NCI-H510A (cell line): ENCODE data around the gene CEBPG.

ENCODE experiments used
- DNase-seq: peaks from one replicate; lab custom pipeline; 2025; lab: John Stamatoyannopoulos, UW

The CEBPG gene

DNA sequence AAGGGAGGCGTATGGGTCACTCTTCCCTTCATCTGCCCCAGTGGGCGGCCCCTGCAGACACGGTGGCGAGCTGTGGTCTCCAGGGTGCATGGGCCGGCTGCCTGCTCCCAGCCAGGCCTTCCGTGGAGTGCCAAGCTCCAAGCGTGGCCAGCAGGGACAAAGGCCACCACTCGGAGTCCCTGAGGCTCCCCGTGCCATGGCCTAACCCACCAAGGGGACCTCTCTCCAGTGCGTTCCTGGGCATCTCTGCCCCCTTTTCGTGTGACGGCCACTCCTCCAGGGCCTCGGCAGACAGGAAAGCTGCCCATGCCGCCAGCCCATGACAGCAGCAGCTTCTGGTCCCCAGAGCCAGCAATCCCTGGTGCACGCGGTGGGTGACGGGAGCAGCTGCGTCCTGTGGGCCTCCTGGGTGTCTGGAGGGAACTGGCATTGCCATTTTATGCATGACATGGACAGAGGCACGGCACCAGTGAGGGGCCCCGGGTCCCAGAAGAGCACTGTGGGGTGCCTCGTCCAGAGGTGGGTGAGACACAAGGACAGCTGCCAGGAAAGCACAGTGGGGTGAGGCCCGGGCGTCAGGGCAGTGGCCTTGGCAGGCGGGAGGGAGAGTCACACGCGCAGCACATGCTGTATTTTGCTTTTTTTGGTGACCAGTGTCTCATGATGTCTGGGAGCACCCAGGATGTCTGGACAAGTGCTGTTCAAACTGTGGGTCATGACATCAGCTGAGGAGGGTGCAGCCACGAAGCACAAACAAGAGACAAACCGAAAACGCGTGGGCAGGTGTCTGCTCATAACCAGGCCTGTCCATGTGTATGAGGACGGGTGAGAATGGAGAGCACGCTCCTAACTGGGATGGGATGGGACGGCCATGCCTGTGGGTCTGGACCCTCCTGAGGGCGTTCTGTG lies 32.3 kb downstream of the CEBPG start:
- DNase-seq, result no peak

DNA sequence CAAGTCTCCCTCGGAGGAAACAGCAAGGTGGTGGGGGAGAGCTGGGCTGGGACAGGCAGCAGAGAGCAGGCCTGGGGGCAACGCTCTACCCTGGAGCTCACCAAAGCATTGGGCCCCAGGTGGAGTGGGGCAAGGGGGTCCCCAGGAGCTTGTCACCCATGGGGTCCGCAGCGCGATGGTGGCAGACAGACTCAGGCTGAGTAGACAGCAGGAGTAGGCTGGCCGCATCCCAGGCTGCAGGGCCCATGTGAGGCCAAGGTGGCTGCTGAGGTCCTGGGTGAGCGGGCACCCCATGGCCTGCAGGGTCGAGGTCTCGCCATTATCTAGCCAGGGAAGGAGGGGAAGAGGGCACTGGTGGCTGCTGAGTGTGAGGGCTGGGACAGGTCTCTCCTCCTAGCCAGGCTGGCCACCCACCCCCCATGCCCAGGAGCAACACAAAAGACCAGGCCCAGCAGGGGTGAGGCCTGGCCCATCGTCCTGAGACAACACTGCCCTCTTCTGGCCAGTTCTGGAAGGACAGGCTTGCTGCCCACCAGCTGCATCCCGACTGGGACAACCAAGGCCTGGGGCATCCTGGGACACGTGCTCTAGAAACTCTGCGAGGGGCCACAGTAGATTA lies 33.1 kb downstream of the CEBPG start:
- DNase-seq, result no peak

DNA sequence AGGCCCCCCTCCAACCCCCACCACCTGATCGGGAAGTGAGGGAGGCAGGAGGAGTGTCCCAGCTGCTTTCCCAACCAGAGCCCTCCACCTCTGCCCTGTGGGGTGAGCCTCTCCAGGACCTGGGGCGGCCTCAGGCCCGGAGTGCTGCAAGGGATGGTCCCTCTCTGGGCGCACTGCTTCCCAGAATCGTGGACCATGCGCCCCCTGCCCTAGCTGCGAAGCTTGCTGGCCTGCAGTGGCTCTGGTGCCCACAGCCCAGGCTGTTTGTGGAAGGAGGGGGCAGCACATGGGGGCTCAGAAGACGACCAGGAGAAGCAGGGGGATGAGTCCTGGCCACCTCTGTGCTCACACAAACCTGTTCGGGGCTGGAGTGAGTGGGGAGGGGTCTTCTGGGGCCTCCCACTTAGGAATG lies 33.6 kb downstream of the CEBPG start:
- no peak for DNase-seq

DNA sequence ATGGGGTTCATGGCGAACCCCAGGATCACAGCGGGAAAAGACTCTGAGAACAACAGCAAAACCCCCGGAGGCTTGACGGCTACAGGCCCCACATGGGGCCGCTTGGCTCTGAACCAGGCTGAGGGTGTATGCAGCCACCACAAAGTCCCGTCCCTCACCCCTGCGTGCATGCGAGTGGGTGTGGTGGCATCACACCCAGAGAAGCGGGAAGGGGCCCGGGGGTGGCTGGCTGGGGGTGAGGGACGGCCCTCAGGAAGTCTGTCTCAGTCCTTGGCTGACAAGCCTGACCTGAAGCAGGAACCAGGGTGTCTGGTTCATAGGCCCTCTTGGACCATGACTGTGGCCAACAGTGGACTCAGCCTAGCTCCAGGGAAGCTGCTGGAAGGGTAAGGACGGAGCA lies 34.2 kb downstream of the CEBPG start:
- DNase-seq, result no peak

DNA sequence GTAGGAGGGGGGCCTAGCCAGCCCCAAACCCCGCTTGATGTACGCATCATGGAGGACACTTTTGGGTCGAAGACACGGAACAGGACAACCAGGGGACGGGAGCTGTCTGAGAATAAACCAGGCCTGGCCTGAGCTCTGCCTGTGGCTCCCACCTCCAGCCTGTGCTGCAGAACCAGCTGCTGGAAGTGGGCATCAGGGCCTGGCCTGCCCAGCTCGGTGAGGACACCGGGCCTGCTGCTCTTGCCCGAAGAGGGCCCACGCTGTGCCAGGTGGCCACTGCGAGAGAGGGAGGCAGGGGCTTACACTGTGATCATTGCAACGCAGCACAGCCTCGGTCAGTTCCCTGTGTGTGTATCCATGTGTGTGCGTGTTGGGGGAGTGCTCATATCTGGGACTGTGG lies 34.6 kb downstream of the CEBPG start:
- DNase-seq, result no peak

DNA sequence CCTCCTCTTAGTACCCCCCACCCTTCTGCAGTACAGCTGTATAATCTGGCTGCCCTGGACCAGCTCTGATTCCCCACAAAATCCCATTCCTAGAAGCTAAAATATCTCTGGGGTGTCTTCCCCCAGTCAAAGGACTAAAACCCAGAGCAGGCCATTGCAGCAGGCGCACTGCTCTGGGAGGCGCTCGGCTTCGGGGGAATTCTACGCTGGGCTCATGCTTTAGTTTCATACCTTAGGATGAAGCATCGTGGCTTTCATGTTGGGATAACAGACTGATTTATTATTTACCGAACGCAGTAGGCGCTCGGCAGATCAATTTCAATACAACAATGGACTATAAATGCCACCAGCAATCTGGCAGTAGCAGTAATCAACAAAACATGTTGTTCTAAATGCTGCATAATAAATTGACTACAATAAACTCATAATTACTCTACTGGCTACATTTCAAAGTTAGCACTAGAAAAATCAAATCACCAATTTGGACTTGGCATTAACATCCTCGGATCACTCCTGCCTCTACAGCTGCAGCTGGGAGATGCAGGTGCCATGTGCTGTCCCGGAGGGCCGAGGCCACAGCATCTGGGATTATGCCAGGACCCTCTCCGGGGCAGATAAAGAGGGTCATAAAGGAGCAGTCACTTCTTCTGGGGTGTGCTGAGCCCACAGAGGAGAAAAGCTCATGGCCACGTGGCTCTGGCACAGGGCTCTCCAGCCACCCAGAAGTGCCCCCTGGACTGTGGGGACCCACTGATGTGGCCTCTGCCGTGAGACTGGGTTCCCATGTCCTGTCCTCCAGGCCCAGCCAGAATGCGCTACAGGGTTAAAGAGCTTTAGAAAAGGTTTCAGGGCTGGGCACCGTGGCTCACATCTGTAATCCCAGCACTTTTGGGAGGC lies 35.3 kb downstream of the CEBPG start:
- no peak for DNase-seq

DNA sequence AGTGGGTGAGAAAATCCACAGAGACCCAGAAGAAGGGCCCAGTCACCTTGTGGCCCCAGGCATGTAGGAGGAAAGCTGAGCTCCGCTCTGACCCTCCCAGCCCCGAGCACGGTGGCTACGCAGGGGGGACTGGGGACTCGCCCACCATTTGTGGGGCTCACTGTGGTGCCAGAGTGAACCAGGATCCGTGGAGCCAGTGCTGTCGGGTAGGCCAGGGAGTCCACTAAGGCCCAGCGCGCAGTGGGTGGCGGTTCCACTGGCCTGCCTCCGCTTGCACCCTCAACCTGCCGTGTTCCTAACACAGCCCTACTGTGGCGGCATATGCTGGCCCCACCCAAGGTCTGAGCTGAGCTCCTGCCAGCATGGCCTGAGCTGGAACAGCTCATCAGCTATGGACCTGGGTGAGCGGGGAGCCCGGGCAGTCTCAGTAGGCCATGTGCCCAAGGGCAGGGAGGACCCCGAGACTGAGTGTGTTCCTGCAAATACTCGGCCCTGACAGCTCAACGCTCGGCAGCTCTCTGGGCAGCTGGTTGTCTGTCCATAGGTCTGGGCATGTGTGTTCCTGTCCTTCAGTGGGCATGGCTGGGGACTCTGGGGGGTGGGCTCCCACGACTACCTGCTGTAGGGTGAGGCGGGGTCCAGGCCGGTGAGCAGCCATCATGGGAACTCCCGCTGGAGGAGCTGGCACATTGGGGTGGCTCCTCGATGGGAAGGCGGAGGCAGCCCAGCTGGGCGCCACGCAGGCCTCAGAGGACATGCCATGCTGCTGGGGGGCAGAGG lies 36.6 kb downstream of the CEBPG start:
- no peak for DNase-seq

DNA sequence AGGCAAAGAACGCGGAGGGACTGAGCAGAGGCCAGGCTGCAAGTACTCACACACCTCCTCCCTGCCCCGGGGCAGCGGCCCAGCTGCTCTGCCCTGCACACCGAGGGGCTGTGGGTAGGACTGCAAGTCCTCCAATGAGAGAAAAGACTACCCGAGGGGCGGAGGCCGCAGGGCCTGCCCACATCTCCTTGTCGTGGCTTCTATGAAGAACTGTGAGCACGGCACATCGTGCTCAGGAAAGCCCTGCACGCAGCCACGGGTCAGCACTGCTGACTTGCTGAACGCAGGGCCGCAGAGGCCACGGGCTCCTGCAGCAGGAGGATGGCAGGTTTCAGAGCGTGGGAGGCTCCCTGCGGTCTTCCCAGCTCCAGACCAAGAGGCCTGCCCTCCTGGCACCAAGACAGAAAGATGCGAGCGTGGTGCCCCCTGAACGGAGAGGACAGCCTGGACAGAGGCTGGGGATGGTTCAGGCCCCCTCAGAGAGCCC lies 37.4 kb downstream of the CEBPG start:
- DNase-seq, result no peak

DNA sequence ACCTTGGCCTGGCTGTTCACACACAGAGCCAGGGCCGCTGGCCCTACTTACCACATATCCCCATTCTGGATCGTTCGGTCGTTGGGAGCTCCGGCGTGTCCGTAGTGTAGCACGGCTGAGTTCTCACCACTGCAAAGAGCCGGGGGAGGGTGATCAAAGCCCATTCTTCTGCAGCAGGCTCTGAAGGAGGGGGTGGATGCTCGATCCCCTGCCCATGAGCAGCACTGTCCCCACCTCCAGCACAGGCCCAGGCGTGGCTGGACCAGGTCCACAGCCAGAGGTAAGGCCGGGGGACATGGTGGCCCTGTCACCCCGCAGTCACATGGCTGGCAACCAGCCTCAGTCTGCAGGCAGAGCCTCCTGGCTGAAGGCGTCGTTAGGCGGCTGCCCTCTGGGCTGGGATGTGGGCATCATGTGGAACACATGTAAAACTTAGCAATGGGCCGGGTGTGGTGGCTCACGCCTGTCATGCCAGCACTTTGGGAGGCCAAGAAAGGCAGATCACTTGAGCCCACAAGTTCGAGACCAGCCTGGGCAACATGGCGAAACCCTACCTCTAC lies 38.2 kb downstream of the CEBPG start:
- no peak for DNase-seq

DNA sequence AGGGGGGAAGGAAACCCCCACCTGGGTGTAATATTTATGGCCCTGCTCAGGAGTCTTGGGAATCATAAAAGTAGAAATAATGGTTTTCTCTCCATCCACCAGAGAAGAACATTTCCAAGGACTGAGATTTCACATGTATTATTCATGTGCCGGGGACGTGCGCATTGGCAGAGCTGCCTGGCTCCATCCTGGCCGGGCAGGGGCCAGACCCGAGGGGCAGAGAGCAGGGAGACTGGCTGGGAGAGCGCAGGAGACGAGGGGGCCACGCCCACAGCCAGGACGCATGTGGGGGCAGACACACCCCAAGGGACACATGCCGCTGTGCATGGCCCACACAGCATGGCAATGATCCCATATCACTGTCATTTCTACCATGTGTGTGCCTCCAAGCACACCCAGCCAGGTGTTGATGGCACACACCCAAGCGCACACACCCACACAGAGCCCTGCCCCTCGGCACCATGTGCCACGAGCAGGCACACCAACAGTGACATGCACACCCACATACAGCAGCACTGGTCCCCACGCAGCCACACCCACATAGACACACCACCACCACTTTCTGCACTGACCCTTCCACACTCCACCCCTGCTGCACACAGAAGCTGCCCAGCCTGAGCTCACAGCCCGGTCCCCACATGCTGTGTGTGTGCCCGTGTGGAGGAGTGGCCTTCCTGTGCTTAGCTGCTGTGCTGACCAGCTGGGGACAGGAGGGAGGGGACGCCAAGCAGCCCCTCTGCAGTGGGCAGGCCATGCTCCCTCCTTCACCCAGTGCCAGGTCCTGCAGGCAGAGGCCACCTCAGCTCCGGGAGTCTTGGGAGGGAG lies 39.3 kb downstream of the CEBPG start:
- DNase-seq, result no peak

DNA sequence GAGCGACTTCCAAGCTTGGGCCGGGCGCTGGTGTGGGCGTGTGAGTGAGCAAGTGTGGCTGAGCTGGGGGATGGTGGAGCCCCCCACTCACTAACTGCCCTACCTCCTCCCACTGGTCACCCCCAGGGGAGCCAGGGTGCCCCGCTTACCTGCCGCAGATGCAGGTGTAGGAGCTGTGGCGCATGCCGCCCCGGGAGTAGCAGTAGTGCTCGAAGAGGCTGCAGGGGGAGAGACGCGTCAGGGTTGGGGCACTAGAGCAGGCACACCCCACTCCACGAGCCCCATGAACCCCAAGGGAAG lies 39.9 kb downstream of the CEBPG start:
- no peak for DNase-seq

DNA sequence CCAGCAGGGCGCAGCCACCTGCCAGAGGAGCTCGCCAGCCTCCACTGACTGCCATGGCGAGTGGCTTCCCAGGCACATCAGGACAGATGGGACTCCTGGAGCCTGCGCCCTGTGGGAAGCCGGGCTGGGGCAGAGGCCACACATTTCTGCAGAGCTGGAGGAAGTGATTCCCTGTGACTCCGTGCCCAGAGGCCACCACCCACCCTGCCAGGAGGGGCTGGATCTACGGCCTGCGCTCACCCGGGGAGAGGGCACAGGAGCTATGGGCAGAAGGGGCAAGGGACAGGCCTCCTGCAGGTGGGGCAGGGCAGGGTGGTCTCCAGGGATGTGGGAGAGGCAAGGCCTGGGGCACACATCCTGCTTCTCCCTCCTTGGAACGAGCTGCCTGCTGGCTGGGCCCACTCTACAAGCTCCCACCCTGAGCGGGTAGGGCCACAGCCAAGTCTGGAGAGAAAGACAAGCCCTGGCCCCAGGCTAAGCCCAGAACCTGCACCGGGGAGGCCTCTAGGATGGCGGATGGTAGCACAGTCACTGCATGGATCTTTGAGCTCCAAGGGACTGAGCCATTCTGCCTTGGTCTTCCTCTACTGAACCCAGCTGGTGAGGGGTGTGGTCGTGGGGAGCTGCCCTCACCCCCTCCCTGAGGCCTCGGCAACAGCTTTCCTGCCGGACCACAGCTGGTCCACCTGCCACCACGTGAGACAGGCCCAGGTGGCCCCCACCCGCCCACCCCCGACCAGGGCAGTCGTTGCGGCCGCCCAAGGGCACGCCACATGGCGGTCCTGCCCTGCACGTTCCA lies 40.6 kb downstream of the CEBPG start:
- no peak for DNase-seq

DNA sequence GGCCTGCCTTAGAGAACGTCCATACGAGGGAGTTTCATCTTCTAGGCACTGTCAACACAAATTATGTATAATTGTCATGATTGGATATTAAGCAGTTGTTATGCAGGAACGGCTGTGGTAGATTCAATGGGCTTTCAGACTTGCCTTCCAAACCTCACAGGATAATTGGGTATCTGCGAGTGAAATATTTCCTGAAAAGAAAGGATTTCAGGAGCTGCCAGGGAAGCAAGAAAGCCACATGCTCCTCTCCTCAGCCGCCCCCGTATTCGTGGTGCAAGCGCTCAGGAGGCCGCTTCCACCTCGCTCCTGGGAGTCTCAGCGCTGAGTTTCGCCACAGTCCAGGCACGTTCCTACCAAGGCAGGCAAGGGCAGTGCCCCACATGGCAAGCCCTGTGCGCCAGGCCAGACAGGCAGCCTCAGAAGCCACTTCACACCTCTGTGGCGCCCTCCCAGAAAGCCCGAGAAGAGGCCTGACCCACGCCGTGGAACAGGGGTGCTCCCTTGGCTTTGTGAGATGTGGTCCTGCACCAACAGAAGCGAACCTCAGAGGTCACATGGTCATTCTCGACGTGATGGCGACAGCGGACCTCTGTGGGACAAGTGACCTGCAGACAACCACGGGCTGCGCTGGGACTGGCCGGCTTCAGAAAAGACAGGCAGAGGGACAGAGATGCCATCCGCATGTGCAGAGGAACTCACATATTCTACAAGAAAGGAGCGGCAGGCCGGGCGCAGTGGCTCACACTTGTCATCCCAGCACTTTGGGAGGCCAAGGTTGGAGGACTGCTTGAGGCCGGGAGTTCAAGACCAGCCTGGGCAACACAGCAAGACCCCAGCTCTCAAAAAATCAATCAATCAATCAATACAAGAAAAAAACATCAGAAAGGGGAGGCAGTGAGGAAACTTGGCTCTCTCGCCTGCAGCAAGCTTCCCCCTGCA lies 41.4 kb downstream of the CEBPG start:
- no peak for DNase-seq

DNA sequence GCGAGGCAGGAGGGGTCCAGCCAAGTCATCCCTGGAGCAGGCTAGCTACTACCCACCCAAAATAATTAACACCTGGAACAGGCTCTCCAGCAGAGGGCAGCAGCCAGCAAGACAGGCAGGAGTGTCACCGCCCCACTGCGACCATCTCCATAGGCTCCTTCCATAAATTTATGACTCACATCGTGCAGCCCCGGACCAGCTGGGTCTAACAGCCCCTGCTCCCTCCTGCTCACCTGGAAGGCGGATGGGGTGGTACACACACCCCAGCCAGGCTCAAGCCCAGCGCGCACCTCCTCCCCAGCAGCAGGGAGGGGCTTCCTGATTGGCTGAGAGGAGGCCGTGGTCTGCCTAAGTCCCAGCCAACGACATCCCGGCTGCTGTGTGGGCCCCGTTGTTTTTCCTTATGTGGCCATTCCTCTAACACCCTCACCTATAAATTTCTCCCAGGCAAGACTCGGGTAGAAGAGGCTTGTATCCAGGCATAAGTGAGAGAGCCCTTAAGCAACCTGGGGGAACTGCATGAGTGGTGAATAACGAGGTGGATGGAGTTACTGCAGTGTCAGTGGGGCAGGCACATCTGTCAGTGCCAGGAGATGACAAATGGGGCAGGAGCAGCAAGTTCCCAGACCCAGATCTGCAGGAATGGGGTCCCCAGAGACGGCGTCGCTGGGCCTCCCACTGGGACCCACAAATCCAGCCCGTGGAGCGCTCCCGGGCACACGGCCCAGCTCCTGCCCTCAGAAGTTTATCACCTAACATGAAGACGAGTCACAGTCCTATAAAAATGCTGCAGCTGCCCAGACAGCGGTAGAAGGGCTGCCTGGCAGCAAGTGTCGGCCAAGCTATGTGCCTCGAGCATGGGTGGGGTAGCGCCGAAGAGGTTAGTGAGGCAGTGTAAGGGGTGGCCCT lies 43.1 kb downstream of the CEBPG start:
- DNase-seq, result peak; percentile 29

DNA sequence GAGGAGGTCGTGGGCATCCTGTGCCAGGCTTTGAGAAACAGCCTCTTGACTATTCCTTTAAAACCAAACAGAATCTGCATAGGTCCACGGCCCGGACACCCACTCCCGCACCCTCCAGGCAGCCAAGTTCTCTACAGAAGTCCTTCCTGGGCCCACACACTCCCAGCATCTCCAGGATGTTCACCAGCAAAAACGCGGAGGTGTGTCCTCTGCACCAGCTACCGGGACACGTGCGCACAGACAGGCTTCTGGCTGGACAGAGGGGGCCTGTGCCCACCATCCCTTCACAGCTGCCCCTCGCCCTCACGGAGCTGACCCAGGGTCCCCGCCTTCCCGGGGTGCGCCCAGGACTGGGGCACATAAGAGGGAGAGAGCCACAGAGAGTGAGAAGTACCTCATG lies 44.2 kb downstream of the CEBPG start:
- no peak for DNase-seq

DNA sequence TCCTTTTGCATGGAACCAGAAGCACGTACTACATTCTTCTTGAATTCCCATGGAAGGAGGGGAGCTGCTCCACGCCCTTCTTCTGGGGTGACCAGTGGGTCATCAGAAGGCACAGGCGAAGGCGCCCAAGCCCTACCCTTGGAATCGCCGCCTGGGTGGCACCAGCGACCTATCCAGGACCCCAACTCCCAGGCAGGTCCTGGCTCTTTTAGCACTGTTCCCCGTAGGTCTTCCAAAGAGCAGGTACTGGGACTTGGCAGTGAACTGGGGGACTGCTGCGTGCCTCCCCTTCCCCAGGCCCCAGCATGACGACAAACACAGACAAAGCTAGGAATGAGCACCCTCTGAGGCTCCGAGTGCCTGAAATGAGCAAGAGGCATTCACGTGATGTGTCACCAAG lies 45.0 kb downstream of the CEBPG start:
- DNase-seq, result no peak
